GM12872 (cell line): Measurements from ENCODE around the gene RAB30.

Source experiments
- CTCF ChIP-seq: IDR thresholded peaks from 3 replicates; pipeline ENCODE4 v1.5.1; 2011; ENCODE audit warnings: low read depth, mild to moderate bottlenecking, low read length, moderate library complexity; ENCODE audit not compliant: insufficient read depth

RAB30 gene

GRCh38 chr11:83035070-83035854 is 36.4 kb downstream of the RAB30 start:
- TF ChIP-seq CTCF = no peak

GRCh38 chr11:83034673-83035014 is 37.1 kb downstream of the RAB30 start:
- no peak for TF ChIP-seq CTCF

GRCh38 chr11:83033972-83034672 is 37.6 kb downstream of the RAB30 start:
- TF ChIP-seq CTCF = no peak

- no peak for TF ChIP-seq CTCF
Measured at GRCh38 chr11:83033371-83033770, 38.3 kb downstream of the RAB30 start.

- TF ChIP-seq CTCF = no peak
Measured at GRCh38 chr11:83031127-83031526, 40.6 kb downstream of the RAB30 start.

- TF ChIP-seq CTCF = no peak
Measured at GRCh38 chr11:83027794-83028193, 43.9 kb downstream of the RAB30 start.

- no peak for TF ChIP-seq CTCF
Measured at GRCh38 chr11:83027289-83027688, 44.4 kb downstream of the RAB30 start.
